NT2/D1 (cell line): ENCODE measurements around the gene SLC45A3.

ENCODE experiments used
- DNase-seq: peaks from one replicate; pipeline ENCODE4 v3.0.0-alpha.2; 2011; ENCODE audit warnings: low read depth, low spot score
- H3K27me3 ChIP-seq: 2 replicates; pipeline ENCODE4 v1.6.0; 2011; ENCODE audit warnings: mild to moderate bottlenecking; ENCODE audit not compliant: insufficient read length, insufficient read depth
- H3K36me3 ChIP-seq: 2 replicates; pipeline ENCODE4 v1.6.1; 2011; ENCODE audit warnings: mild to moderate bottlenecking, low read length, mixed read lengths; ENCODE audit not compliant: insufficient read depth, insufficient read length
- H3K4me1 ChIP-seq: 2 replicates; pipeline ENCODE4 v1.5.1; 2011; ENCODE audit not compliant: insufficient read depth, insufficient read length
- H3K4me3 ChIP-seq: 2 replicates; pipeline ENCODE4 v1.5.1; 2011; ENCODE audit warnings: low read depth; ENCODE audit not compliant: insufficient read length
- H3K9ac ChIP-seq: 2 replicates; pipeline ENCODE4 v1.6.0; 2011; ENCODE audit warnings: low read depth; ENCODE audit not compliant: insufficient read length
- H3K9me3 ChIP-seq: 2 replicates; pipeline ENCODE4 v1.5.1; 2011; ENCODE audit warnings: mild to moderate bottlenecking, low read length; ENCODE audit not compliant: insufficient read depth
- SUZ12 ChIP-seq: IDR thresholded peaks from 2 replicates; pipeline ENCODE4 v1.6.1; 2011; ENCODE audit not compliant: insufficient read length, insufficient read depth; ENCODE audit errors: extremely low read depth
- YY1 ChIP-seq: IDR thresholded peaks from 2 replicates; pipeline ENCODE4 v1.6.1; 2011; ENCODE audit not compliant: insufficient read length, insufficient read depth
- ZNF274 ChIP-seq: IDR thresholded peaks from 2 replicates; pipeline ENCODE4 v1.6.1; 2011; ENCODE audit warnings: mild to moderate bottlenecking, low read depth, low read length

The SLC45A3 gene

GRCh38 chr1:205667909-205668643 lies 12.2 kb downstream of the SLC45A3 start:
- H3K9ac ChIP-seq, result peak overlapping the region; percentile 34
- H3K9me3 ChIP-seq, result no peaks in the 10 kb centered on the region
- H3K27me3 ChIP-seq, result no peaks in the 10 kb centered on the region
- DNase-seq, result no peak
- peaks cover 16% of the 10 kb centered on the region for H3K36me3 ChIP-seq
- TF ChIP-seq YY1 (no peak), ZNF274 (no peak), SUZ12 (no peak)
- no peak overlapping the region for H3K4me3 ChIP-seq
- peaks cover 52% of the 10 kb centered on the region for H3K4me1 ChIP-seq

DNA sequence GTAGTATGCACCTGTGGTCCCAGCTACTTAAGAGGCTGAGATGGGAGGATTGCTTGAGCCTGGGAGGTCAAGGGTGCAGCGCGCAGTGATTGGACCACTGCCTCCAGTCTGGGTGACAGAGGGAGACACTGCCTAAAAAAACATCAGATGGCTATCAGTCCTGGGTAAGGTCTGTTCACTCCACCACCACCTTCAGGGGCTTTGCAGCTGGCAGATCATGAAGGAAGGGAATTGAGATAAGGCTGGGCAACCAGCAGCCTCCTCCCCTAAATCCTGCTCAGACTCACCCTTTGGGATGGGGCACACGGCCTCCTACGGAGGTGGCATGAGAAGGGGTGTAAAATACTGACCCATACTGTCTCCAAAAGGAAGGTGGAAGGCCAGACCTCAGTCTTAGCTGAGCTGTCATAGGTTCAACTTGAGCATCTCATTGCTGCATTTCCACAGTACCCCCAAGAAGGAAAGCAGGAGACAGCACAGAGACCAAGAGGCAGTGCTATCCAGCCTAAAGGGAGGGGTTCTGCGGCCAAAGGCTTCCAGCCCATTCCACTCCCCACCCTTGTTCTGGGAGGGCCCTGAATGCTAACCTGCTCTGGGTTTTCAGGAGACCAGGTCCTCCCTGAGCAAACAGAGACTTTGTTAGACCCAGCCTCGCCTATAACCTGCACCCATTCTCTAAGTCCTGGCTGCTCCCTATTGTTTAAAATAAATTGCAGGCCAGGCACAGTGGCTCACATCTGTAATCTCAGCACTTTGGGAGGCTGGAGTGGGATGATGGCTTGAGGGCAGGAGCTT lies 13.7 kb downstream of the SLC45A3 start:
- Histone ChIP-seq H3K36me3 (peaks cover 27% of the 10 kb centered on the region), H3K4me3 (no peak overlapping the region), H3K9ac (no peak overlapping the region), H3K4me1 (peaks cover 58% of the 10 kb centered on the region), H3K27me3 (no peaks in the 10 kb centered on the region), H3K9me3 (no peaks in the 10 kb centered on the region)
- no peak for DNase-seq
- TF ChIP-seq ZNF274 (no peak), SUZ12 (no peak), YY1 (no peak)

- peaks cover 58% of the 10 kb centered on the region for H3K4me1 ChIP-seq
- H3K36me3 ChIP-seq, result peaks cover 28% of the 10 kb centered on the region
- TF ChIP-seq SUZ12 (no peak), YY1 (no peak), ZNF274 (no peak)
- no peaks in the 10 kb centered on the region for H3K27me3 ChIP-seq
- H3K9me3 ChIP-seq, result no peaks in the 10 kb centered on the region
- H3K4me3 ChIP-seq, result no peak overlapping the region
- H3K9ac ChIP-seq, result peak overlapping the region; percentile 2
- DNase-seq, result no peak
Measured at GRCh38 chr1:205665201-205666045, 14.9 kb downstream of the SLC45A3 start.

DNA sequence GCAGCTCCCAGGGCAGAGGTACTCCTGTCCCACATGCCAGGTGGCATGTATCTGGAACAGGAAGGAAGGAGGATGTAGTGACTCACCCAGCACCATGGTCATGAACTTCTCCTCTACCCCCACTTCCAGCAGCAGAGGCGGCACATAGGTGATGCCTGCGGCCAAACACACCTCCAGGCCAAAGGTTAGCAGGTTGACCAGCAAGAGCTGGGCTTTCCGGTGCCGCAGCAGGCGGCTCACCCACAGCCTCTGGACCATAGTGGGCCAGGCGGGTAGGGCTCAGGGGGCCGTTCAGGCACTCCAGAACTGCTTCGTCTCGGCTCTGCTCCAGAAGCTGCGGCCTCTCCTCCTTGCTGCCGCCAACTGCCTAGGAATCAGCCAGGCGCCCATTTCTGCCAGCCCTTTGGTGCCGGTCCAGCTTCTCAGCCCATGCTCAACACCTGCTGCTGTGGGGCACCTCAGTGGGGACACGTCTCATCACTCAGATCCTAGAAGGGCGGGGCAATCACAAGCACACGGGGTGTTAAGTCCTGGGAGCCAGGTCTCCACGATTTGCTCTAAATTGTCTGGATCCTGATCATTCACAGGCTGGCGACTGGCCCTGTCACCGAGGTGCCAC lies 15.8 kb downstream of the SLC45A3 start:
- peaks cover 31% of the 10 kb centered on the region for H3K36me3 ChIP-seq
- no peak for TF ChIP-seq SUZ12
- TF ChIP-seq YY1, result no peak
- no peak for TF ChIP-seq ZNF274
- no peaks in the 10 kb centered on the region for H3K9me3 ChIP-seq
- no peak overlapping the region for H3K4me3 ChIP-seq
- H3K9ac ChIP-seq, result peak overlapping the region; percentile 33
- no peak for DNase-seq
- peaks cover 58% of the 10 kb centered on the region for H3K4me1 ChIP-seq
- no peaks in the 10 kb centered on the region for H3K27me3 ChIP-seq

DNA sequence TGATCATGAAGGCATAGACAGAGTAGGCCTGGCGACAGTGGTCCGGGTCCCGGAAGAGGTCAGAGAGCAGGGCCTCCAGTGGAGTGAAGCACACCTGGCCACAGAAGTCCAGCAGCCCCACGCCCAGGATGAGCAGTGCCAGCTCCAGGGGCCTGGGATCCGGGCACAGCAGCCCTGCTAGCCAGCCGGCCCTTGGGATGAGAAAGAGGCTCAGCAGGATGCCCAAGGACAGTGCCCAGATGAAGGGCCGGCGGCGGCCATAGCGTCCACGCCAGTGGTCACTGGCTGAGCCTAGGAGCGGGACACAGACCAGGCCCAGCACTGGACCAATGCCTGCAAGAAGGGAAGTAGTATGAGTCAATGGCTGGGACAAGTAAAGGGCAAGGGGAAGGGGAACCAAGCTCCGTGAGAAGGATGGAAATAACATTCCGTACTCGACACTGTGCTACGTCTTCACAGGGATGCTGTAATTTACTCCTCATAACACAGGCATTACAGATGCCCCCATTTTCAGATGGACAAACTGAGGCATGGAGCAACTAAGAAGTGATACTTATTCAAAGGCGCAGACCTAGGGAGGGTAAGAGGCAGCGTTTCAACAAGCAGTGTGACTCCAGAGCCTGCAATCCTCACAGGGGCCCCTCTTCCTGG lies 16.9 kb downstream of the SLC45A3 start:
- H3K9ac ChIP-seq, result no peak overlapping the region
- DNase-seq, result no peak
- no peaks in the 10 kb centered on the region for H3K27me3 ChIP-seq
- TF ChIP-seq SUZ12 (no peak), YY1 (no peak), ZNF274 (no peak)
- H3K4me3 ChIP-seq, result no peak overlapping the region
- peaks cover 40% of the 10 kb centered on the region for H3K36me3 ChIP-seq
- H3K9me3 ChIP-seq, result no peaks in the 10 kb centered on the region
- peaks cover 51% of the 10 kb centered on the region for H3K4me1 ChIP-seq

- no peak for TF ChIP-seq SUZ12
- no peak for TF ChIP-seq YY1
- no peak for TF ChIP-seq ZNF274
- no peak for DNase-seq
Measured at GRCh38 chr1:205662791-205663190, 17.5 kb downstream of the SLC45A3 start.

More at GRCh38 chr1:205662791-205663190, 17.5 kb downstream of the SLC45A3 start:
- Histone ChIP-seq H3K9me3 (no peaks in the 10 kb centered on the region), H3K27me3 (no peaks in the 10 kb centered on the region), H3K4me3 (no peak overlapping the region), H3K36me3 (peaks cover 44% of the 10 kb centered on the region), H3K4me1 (peaks cover 49% of the 10 kb centered on the region), H3K9ac (peak overlapping the region; percentile 18)
